ENCODE results near the gene CLIC4.

DNA sequence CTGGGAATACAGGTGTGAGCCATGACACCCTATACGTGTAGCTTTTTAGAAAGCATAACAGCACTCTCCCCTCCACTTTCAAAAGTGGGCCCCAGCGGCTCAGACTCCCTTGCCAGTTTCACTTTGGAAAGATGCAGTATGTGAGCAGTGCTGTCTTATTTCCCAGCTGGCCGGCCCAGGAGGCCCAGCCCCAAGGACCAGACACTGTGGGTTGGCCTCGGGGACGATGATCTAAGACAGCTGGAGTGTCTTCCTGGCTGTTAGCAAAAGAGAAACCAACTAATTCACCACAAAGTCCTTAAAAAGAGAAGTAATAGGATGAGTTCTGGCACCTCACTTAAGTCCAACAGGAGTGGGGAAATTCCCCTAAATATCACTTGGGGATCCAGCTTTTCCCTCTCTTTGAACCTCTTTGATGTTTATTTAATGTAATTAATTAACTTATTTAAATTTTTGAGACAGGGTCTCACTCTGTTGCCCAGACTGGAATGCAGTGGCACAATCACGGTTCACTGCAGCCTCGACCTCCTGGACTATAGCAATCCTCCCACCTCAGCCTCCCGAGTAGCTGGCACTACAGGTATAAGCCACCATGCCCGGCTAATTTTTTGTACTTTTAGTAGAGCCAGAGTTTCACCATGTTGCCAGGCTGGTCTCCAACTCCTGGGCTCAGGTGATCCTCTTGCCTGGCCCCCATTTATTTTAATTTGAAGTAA, 17.6 kb upstream of the CLIC4 start:
- TF ChIP-seq, protein P1, sequence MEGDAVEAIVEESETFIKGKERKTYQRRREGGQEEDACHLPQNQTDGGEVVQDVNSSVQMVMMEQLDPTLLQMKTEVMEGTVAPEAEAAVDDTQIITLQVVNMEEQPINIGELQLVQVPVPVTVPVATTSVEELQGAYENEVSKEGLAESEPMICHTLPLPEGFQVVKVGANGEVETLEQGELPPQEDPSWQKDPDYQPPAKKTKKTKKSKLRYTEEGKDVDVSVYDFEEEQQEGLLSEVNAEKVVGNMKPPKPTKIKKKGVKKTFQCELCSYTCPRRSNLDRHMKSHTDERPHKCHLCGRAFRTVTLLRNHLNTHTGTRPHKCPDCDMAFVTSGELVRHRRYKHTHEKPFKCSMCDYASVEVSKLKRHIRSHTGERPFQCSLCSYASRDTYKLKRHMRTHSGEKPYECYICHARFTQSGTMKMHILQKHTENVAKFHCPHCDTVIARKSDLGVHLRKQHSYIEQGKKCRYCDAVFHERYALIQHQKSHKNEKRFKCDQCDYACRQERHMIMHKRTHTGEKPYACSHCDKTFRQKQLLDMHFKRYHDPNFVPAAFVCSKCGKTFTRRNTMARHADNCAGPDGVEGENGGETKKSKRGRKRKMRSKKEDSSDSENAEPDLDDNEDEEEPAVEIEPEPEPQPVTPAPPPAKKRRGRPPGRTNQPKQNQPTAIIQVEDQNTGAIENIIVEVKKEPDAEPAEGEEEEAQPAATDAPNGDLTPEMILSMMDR (IDR thresholded peaks at IDR 0.05 in 8 of 11, conservative IDR thresholded peaks at IDR 0.05 in 3 of 11) = no peak
- TF ChIP-seq POLR2A (IDR thresholded peaks at IDR 0.05) = no peak

All from spleen (tissue), 7 donors.